ENCODE measurements around the gene SEC24C. TPM values are rescaled to one million over a fixed set of nuclear protein-coding genes. Genes with fewer than 3 reads are reported as not detected.

The SEC24C gene
- total and polyA plus RNA-seq, 2 of the 13 experiments (the other 11 are each of a cell fraction or from before 2014, with no cell fraction given): 63.1 to 66.4 TPM

GRCh38 chr10:73769396-73769795 lies 25.2 kb downstream of the SEC24C start:
- no peak for DNase-seq (ENCODE audit: low spot score)
- BruUV-seq (replicated peaks): no TSS peak

GRCh38 chr10:73771722-73772280 lies 27.6 kb downstream of the SEC24C start:
- Histone ChIP-seq H3K4me2 (ENCODE audit: low read depth, low read length) (peak overlapping the region; percentile 95), H3K4me1 (ENCODE audit: insufficient read depth, low read length) (peaks cover 22% of the 10 kb centered on the region), H3K27me3 (ENCODE audit: control insufficient read depth in 1 of 2, insufficient read depth in 2 of 2, low read length in 2 of 2) (no peaks in the 10 kb centered on the region; a peak in 1 of 5 replicates), H3K9me3 (ENCODE audit: low read length) (no peaks in the 10 kb centered on the region), H4K20me1 (ENCODE audit: insufficient read depth, low read length) (peaks cover 7% of the 10 kb centered on the region; the same call in 1 of the 2 replicates), H3K9ac (ENCODE audit: insufficient read depth, low read depth, low read length) (peak overlapping the region; percentile 80), H3K36me3 (replicated peaks in 1 of 2; ENCODE audit: control insufficient read depth in 1 of 2, insufficient read depth in 2 of 2, low read length in 2 of 2) (peaks cover 19 to 51% of the 10 kb centered on the region in 2 experiments), H3K79me2 (ENCODE audit: insufficient read depth, low read length) (peaks cover 36% of the 10 kb centered on the region), H3K27ac (ENCODE audit: extremely low read length, insufficient read depth, low read length) (peak overlapping the region; percentile 77), H2AFZ (ENCODE audit: low read length) (no peak overlapping the region), H3K4me3 (replicated peaks in 1 of 3; ENCODE audit: insufficient read depth in 1 of 3, low read depth in 2 of 3, low read length in 3 of 3) (peak overlapping the region; percentile 68 to 84 (median 77))
- ChIA-PET CTCF (ENCODE audit: low intra/inter-chr PET ratio, low total read pairs) (no interaction called here), POLR2A (interaction anchor here (0.9 to 3.3 kb wide), 6 partner anchors 10 to 68 kb away, joined by 3 to 31 read pairs (median 8); partner anchors contain the start of genes CHCHD1 and ZSWIM8)
- no peak for FAIRE-seq
- TSS peak; percentile 62 for BruUV-seq (replicated peaks)
- intact Hi-C loops (cut with micrococcal nuclease; ENCODE audit: unreplicated experiment) (loop anchor here (5.0 kb wide), 1 partner anchor 106 kb away; no protein-coding TSS in a partner anchor), in situ Hi-C loops (cut with HindIII; ENCODE audit: extremely low pct_ligation_motif_present, low pct_unique_long_range_greater_than_20kb) (no loop called here)
- WGBS (ENCODE audit: low lambda C conversion rate): 68% methylated on average over 12 of the region's 17 CpGs
- ATAC-seq: peak; percentile 37
- peak; percentile 27 for DNase-seq (ENCODE audit: low spot score)
- TF ChIP-seq ZNF605 (CRISPR knock-in tag; IDR thresholded peaks at IDR 0.05) (no peak), NFYB (CRISPR knock-in tag; IDR thresholded peaks at IDR 0.05) (0 out of 2 replicates have a peak, but pooled peaks have one; percentile 23), SETDB1 (CRISPR knock-in tag; IDR thresholded peaks at IDR 0.05; ENCODE audit: borderline replicate concordance) (no peak), ZNF841 (CRISPR knock-in tag; IDR thresholded peaks at IDR 0.05; ENCODE audit: borderline replicate concordance) (no peak), THAP7 (CRISPR knock-in tag; IDR thresholded peaks at IDR 0.05) (0 out of 2 replicates have a peak, but pooled peaks have one; percentile 17), ZNF788 (CRISPR knock-in tag; IDR thresholded peaks at IDR 0.05; ENCODE audit: borderline replicate concordance) (no peak; the same call in 1 of the 2 replicates), BHLHE40 (IDR thresholded peaks at IDR 0.05; ENCODE audit: low read length) (no peak), ZNF138 (CRISPR knock-in tag; IDR thresholded peaks at IDR 0.05; ENCODE audit: low read depth) (0 out of 2 replicates have a peak, but pooled peaks have one; percentile 13), POLR2AphosphoS5 (IDR thresholded peaks at IDR 0.05; ENCODE audit: low read depth, low read length) (peak; percentile 50), MYC (CRISPR knock-in tag; IDR thresholded peaks at IDR 0.05; ENCODE audit: borderline replicate concordance) (peak; percentile 4; the same call in 1 of the 2 replicates), MEIS2 (CRISPR knock-in tag; IDR thresholded peaks at IDR 0.05) (no peak), ZBTB34 (CRISPR knock-in tag; IDR thresholded peaks at IDR 0.05) (0 out of 2 replicates have a peak, but pooled peaks have one; percentile 36), ZNF576 (CRISPR knock-in tag; IDR thresholded peaks at IDR 0.05) (no peak), REPIN1 (CRISPR knock-in tag; IDR thresholded peaks at IDR 0.05; ENCODE audit: borderline replicate concordance, low read depth) (no peak)

More at GRCh38 chr10:73769396-73769795, 25.2 kb downstream of the SEC24C start:
- in situ Hi-C loops (cut with HindIII; ENCODE audit: extremely low pct_ligation_motif_present, low pct_unique_long_range_greater_than_20kb) (no loop called here), intact Hi-C loops (cut with micrococcal nuclease; ENCODE audit: unreplicated experiment) (no loop called here)
- ChIA-PET POLR2A (no interaction called here), CTCF (ENCODE audit: low intra/inter-chr PET ratio, low total read pairs) (no interaction called here)
- peaks cover 16% of the 10 kb centered on the region for H3K79me2 ChIP-seq (ENCODE audit: insufficient read depth, low read length)
- H3K4me1 ChIP-seq (ENCODE audit: insufficient read depth, low read length): peaks cover 12% of the 10 kb centered on the region
- peaks cover 37 to 64% of the 10 kb centered on the region in 2 experiments for H3K36me3 ChIP-seq (replicated peaks in 1 of 2; ENCODE audit: control insufficient read depth in 1 of 2, insufficient read depth in 2 of 2, low read length in 2 of 2)
- no peak for TF ChIP-seq HOXA3 (CRISPR knock-in tag; IDR thresholded peaks at IDR 0.05)
- TF ChIP-seq ETV6 (CRISPR knock-in tag; conservative IDR thresholded peaks at IDR 0.05): no peak
- 0 out of 2 replicates have a peak, but pooled peaks have one; percentile 3 for TF ChIP-seq POLR2G (IDR thresholded peaks at IDR 0.05; ENCODE audit: low read depth, low read length)
- peak; percentile 42; the same call in 1 of the 2 replicates for TF ChIP-seq ZC3H13 (CRISPR knock-in tag; IDR thresholded peaks at IDR 0.05)
- TF ChIP-seq SOX13 (IDR thresholded peaks at IDR 0.05): no peak
- TF ChIP-seq SOX13 (CRISPR knock-in tag; conservative IDR thresholded peaks at IDR 0.05 in 1 of 2, IDR thresholded peaks at IDR 0.05 in 1 of 2): no peak
- no peak overlapping the region for H3K4me3 ChIP-seq (replicated peaks in 1 of 3; ENCODE audit: insufficient read depth in 1 of 3, low read depth in 2 of 3, low read length in 3 of 3)
- H2AFZ ChIP-seq (ENCODE audit: low read length): no peak overlapping the region
- no peaks in the 10 kb centered on the region; a peak in 1 of 5 replicates for H3K27me3 ChIP-seq (ENCODE audit: control insufficient read depth in 1 of 2, insufficient read depth in 2 of 2, low read length in 2 of 2)
- WGBS (ENCODE audit: low lambda C conversion rate): 100% methylated on average over 2 of the region's 5 CpGs
- no peaks in the 10 kb centered on the region for H4K20me1 ChIP-seq (ENCODE audit: insufficient read depth, low read length)
- H3K9me3 ChIP-seq (ENCODE audit: low read length): no peaks in the 10 kb centered on the region
- H3K9ac ChIP-seq (ENCODE audit: insufficient read depth, low read depth, low read length): no peak overlapping the region
- H3K4me2 ChIP-seq (ENCODE audit: low read depth, low read length): no peak overlapping the region
- FAIRE-seq (no peak), ATAC-seq (no peak)
- no peak overlapping the region for H3K27ac ChIP-seq (ENCODE audit: extremely low read length, insufficient read depth, low read length)

All from HepG2 (cell line).